RKO (cell line): ENCODE measurements around the gene FLT1.

ENCODE experiments used
- DNase-seq: peaks from one replicate; pipeline ENCODE4 v3.0.0-alpha.2; 2016; ENCODE audit warnings: low spot score

FLT1 gene

DNA sequence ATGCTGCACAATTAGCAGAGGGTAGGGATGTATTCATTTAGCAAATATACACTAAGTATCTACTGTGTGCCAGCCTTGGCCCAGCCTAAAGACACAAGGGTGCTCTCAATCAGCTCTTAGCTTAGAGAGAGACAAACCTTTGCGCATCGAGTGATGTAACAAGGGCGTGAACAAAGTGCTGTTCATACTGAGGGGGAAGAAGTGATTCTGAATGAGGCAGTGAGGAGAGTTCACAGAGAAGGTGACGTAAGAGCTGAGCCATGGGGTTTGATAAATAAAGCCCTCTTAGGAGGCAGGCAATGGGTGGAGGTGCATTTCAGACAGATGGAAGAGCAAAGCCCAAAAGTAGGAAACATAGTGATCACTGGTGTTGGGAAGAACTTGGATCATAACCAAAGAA, 68.5 kb downstream of the FLT1 start:
- no peak for DNase-seq

DNA sequence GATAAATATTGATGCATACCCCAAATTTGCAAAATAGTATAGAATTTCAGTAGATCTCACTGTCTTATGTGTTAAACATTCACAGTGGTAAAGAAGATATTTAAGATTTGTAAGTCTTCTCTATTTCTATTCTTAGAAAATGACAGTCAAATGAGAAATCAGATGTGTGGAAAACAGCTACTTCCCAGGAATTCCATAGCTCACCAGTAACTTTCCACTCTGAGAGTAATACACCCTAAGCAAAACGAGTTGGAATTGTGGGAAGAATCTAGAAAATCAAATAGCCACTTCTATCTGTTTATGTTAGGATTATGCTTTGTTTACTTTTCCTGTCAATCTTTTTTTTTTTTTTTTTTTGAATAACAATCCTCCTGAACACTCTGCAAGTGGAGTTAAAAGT, 69.1 kb downstream of the FLT1 start:
- DNase-seq = no peak

- no peak for DNase-seq
Measured at GRCh38 chr13:28424541-28424940, 70.4 kb downstream of the FLT1 start.

GRCh38 chr13:28423010-28423409, 71.9 kb downstream of the FLT1 start:
- DNase-seq = no peak

- DNase-seq = no peak
Measured at GRCh38 chr13:28421676-28422410, 73.1 kb downstream of the FLT1 start.

GRCh38 chr13:28420704-28421103, 74.2 kb downstream of the FLT1 start:
- no peak for DNase-seq

DNA sequence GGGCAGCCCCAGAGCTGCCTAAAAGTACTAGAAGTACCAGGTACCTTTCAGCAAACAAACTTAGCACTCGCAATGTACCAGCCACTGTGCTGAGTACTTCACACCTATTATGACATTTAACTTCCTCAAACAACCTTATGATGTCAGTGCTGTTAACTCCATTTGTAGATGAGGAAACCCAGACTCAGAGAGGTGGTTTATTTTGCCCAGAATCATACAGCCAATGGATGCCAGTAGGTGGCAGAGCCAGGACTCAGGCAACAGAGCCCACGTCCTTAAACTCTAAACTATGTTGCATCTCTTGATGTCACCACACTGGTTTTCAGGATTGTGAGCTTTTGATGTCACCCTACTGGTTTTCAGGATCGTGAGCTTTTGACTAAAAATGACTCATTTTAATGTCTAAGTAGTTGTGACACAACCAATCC, 78.9 kb downstream of the FLT1 start:
- DNase-seq = peak; percentile 20

DNA sequence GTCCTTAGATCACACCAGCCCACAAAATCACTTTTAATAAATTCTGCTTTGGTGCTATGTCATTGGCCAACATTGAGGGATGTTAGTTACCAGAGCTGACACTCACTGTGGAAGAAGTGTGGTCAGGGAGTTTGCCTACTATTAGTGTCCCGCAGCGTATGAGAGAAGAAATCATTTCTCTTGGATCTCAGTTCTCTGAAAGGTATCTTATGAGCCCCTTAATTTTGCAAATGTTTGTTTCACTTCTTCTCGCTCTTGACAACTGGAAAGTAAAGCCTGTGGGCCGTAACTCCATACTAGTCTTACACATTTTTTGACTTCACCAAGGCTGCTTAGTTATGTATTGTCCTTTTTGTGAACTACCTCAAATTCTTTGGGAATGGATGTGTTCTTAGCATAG, 80.9 kb downstream of the FLT1 start:
- no peak for DNase-seq

- DNase-seq = no peak
Measured at GRCh38 chr13:28412981-28413380, 81.9 kb downstream of the FLT1 start.

DNA sequence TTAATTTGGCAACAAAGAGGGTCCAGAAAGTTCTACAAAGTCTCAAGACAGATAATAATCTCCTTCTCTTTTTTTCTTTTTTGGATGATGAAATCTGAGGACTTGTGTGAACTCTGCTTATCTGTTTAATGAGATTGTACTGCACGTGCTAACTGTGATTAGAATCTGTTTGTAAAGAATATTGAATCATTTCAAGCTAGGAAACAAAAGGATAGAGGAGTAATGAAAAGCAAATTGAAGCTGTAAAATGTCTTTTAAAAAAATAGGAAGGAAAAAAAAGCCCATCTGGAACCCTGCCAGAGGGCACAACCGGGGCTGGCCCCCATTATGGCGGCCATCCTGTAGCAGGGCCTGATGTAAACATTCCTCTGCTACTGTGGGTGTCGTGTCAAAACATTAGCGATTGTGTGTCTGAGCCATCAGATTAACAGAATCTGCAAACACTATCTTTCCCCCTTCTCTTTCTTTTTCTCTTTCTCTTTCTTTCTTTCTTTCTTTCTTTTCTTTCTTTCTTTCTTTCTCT, 83.0 kb downstream of the FLT1 start:
- DNase-seq = no peak

GRCh38 chr13:28410096-28410495, 84.8 kb downstream of the FLT1 start:
- DNase-seq = no peak

DNA sequence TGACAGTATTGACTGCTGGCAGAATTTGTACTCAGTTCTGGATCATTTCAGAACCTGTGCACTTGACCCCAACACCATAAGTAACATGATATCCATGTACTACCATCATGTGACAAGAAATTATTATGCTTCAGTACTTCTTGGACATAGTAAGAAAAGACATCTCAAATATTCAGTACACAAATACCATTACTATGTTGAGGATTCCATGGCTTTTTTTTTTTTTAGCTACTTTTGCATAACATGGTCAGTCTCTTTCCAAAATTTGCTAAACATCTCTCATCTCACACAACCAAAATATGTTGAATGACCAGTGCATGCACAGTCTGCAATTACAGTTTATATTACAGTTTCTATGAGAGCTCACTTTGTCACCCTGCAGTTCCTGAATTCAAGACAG, 85.3 kb downstream of the FLT1 start:
- DNase-seq = no peak

DNA sequence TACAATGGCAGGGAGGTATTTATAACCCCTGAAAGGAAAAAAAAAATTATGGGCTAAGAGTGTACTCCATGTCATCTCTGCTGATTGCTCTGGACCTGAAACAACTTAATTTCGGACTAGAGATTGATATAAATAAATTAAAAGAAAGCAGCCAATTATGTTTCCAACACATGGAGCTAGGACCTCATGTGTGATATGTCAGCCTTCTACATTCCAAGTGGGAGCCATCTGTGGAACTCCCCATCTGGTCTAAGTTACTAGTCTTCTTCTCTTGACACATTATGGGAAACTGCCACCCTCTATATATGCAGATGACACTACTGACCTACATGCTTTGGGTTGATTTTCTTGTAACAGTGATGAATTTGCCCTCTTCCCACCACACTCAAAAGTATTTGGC, 86.1 kb downstream of the FLT1 start:
- DNase-seq = no peak

DNA sequence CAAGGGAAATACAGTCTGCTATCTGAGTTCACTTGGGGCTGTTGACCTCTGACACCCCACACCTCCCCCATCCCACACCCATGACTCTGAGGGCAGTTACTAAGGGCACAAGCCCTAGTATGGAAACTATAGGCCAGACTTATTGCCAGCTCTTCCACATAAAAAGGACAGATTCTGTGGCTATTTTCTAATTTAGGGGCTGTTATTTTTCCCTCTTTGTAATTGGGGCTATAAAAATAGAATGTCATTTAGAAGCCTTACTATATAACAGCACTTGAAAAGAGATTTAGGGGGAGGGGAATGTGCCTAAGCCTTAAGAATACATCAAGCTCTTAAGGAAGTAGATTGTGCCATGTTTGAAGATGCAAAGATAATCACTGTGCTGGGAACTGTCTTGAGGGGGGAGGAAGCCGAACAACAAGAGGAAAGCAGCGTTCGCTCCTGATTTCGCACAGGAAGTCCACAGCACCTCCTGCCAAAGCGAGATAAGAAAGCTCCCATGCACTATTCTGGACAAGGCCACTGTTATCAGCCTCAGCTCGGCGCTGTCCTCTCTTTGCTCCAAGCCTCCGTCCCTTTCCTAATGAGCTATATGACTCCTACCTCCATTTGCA, 86.6 kb downstream of the FLT1 start:
- no peak for DNase-seq

- no peak for DNase-seq
Measured at GRCh38 chr13:28406733-28407266, 88.1 kb downstream of the FLT1 start.

GRCh38 chr13:28402057-28402381, 92.9 kb downstream of the FLT1 start:
- no peak for DNase-seq

GRCh38 chr13:28401303-28402056, 93.4 kb downstream of the FLT1 start:
- no peak for DNase-seq

- no peak for DNase-seq
Measured at GRCh38 chr13:28396053-28396452, 98.9 kb downstream of the FLT1 start.

DNA sequence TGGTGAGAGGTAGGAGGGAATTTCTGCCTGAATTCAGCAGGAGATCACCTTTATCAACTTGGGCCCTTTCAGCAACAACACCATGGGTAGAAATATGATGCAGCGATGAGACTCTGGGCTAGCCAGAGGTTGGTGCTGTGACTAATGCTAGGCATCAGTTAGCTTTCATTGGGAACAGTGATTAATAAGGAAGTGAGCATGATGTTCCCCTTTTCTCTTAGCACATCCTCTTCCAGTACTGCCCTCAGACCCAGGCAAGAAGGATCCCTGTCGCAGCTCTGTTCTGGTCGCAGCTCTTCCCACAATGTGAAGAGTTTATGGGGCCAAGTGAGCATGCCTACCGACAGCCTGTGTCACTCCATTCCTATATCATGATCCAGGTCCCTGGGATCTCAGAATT, 100.5 kb downstream of the FLT1 start:
- peak; percentile 61 for DNase-seq

GRCh38 chr13:28392896-28393505, 101.9 kb downstream of the FLT1 start:
- no peak for DNase-seq

DNA sequence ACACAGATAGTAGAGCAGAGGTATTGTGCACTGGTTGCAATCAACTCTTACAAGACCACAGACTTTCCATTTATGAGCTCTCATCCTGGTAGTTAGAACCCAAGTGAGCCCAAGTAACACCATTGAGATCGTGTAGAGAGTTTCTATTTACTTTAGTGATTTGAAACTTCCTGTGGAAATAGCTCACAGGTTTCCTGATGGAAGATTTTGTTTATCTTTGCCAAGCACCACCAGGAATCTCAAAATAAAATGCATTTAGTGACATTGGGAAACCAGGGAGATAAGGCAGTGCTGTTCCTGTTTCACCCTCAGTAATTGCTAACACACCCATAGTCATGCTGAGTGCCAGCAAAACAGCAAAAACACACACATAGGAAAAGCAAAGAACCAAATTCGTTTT, 102.5 kb downstream of the FLT1 start:
- DNase-seq = no peak

DNA sequence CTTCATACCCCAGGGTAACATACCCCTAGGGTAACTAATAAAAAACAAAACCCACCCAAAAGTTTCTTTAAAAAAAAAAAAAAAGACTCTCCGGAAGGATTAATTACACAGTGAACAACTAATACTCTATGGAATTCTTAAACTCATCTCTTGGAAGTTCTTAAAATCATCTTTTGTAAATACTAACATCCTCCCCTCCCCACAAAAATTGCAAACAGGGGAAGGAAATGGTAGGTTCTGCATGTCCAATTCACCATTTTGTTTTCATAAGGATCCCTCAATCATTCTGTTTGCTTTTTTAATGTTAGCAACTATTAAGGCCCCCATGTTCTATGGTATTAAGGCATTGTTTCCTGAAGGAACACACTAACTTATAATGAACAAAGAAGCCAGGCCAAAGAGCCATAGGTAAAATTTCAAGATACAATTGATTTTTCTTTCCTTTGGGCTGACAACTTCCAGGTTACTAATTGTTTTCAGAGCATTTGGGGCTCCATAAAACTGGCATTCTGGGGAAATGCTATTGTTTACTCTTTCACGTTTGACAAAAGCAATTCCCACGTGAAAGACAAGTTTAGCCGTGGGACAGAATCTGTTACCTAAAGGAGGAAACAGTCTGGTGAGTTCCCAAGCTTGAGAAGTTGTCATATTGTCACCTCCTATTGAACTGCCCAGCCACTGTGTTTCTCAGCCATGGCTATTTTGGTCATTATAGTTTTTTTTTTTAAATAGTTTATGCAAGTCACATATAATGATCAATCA, 107.0 kb downstream of the FLT1 start:
- no peak for DNase-seq
